ENCODE measurements around the gene NDUFS7.

The NDUFS7 gene

DNA sequence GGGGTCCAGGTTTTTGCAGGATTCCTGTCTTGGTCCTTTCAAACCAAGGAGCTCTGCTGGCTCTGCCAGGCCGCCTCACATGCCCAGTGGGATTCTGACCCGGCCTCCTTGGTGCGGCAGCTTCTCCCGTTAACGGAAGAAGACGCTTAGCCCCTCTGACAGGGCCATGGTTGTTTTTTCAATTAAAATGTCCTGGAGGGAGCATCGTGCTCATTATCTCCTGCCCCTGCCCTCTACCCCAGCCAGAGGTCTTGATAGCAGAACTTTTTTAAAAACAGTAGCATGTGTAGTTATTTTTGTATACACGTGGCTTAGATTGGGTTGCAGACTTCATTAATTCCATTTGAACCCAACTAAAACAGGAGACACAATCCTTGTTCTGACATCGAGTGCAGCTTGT lies 43.0 kb downstream of the NDUFS7 start:
- no peak overlapping the region for H3K4me3 ChIP-seq (ENCODE audit: low read depth, low read length)
- no peak for DNase-seq (ENCODE audit: low read depth)
- TF ChIP-seq, protein P1, sequence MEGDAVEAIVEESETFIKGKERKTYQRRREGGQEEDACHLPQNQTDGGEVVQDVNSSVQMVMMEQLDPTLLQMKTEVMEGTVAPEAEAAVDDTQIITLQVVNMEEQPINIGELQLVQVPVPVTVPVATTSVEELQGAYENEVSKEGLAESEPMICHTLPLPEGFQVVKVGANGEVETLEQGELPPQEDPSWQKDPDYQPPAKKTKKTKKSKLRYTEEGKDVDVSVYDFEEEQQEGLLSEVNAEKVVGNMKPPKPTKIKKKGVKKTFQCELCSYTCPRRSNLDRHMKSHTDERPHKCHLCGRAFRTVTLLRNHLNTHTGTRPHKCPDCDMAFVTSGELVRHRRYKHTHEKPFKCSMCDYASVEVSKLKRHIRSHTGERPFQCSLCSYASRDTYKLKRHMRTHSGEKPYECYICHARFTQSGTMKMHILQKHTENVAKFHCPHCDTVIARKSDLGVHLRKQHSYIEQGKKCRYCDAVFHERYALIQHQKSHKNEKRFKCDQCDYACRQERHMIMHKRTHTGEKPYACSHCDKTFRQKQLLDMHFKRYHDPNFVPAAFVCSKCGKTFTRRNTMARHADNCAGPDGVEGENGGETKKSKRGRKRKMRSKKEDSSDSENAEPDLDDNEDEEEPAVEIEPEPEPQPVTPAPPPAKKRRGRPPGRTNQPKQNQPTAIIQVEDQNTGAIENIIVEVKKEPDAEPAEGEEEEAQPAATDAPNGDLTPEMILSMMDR (IDR thresholded peaks at IDR 0.05; ENCODE audit: low read depth, low read length, missing control alignments) = no peak

DNA sequence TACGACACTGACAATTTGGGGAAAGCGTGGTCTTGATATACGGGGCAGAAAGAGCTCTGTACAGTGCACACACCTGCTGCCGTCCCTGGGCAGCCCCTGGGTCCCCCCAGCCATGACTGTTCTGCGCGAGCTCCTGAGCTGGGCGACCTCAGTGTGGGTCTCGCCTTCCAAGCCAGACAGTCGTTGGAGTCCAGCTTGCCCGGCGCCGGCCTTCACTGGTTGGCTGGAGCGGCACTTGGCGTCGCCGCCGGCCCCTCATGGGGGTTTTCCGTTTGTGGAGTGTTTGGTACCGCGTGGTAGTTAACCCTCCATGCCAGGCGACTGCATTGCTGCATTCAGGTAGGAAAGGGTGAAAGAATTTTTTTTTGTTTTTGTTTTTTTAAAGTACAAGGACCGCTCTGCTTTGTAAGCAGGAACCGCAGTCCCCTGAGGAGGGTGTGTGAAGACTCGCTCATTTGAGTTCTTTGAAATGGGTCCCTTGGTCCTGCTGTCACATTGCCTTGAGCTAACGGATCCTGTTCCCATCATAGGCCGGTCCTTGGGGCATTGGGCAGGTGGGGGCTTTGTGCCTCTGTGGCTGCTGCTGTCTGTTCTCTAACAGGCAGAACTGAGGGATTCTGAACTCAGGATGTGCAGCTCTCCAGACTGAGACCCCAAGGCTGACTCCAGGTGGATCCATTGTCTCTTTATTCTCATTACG lies 43.7 kb downstream of the NDUFS7 start:
- no peak overlapping the region for H3K4me3 ChIP-seq (ENCODE audit: low read depth, low read length)
- TF ChIP-seq, protein P1 (IDR thresholded peaks at IDR 0.05; ENCODE audit: low read depth, low read length, missing control alignments) = no peak
- no peak for DNase-seq (ENCODE audit: low read depth)

DNA sequence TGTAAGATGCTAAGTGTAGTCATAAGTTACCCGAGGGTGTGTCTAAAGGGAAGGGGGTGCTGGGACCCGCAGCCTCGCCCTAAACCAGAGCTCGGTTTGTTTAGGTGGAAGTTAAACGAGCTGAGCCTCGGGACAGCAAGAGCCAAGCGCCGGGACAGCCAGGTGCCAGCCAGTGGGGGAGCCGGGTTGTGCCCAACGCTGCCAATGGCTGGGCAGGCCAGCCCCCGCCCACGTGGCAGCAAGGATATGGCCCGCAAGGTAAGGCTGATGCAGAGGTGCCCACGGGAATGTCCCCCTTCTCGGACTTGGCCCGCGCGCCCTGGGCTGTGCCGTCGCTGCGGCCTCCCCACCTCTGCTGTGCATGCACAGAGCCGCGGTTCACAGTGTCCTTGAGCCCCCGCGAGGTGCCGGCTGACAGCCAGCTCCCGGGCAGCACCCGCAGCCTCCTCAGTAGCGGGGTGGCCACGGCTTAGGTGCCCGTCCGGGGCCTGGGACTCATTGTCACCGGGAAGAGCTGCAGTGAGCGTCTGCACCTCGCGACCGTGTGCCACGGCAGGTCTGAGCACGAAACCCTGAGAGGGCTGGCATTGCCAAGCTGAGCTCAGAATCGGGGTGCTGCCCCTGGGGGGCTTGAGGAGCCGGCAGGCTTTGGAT lies 45.2 kb downstream of the NDUFS7 start:
- no peak for DNase-seq (ENCODE audit: low read depth)
- TF ChIP-seq, protein P1 (IDR thresholded peaks at IDR 0.05; ENCODE audit: low read depth, low read length, missing control alignments) = no peak
- H3K4me3 ChIP-seq (ENCODE audit: low read depth, low read length) = no peak overlapping the region

DNA sequence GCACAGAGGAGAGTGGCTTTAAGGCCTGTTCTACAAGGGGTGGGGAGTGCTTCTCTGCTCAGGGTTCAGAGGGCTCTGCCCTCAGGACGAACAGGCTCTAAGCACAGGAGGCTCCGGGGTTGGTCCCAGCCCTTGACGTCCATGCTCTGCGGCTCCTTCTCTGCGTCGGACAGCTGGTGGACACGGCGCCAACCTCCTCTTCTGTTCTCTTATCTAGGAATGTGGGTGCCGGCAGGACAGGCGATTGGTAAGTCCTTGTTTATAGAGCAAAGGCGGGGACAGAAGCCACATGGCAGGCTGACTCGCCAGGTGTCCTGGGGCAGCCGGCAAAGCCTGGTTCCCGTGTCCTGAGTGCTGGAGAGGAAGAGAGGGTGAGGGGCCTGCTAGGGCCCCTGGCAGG lies 46.0 kb downstream of the NDUFS7 start:
- TF ChIP-seq, protein P1 (IDR thresholded peaks at IDR 0.05; ENCODE audit: low read depth, low read length, missing control alignments) = no peak
- no peak for DNase-seq (ENCODE audit: low read depth)
- H3K4me3 ChIP-seq (ENCODE audit: low read depth, low read length) = no peak overlapping the region

DNA sequence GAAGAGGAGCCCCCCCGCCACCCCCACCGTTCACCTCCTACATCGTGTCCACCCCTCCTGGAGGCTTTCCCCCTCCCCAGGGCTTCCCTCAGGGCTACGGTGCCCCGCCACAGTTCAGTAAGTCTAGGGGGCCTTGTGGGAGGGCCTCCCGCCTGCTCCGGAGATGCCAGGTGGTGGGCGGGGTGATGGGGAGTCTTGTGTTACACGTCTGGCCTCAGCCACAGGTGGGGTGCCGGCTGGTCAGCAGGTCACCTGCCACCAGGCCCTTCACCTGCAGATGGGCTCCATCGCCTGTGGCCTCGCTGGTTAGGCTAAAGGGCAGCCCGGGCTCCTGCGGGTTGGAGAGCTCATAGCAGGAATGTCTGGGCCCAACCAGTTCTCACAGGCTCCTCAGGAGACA lies 46.5 kb downstream of the NDUFS7 start:
- no peak for DNase-seq (ENCODE audit: low read depth)
- H3K4me3 ChIP-seq (ENCODE audit: low read depth, low read length) = no peak overlapping the region
- TF ChIP-seq, protein P1 (IDR thresholded peaks at IDR 0.05; ENCODE audit: low read depth, low read length, missing control alignments) = no peak

DNA sequence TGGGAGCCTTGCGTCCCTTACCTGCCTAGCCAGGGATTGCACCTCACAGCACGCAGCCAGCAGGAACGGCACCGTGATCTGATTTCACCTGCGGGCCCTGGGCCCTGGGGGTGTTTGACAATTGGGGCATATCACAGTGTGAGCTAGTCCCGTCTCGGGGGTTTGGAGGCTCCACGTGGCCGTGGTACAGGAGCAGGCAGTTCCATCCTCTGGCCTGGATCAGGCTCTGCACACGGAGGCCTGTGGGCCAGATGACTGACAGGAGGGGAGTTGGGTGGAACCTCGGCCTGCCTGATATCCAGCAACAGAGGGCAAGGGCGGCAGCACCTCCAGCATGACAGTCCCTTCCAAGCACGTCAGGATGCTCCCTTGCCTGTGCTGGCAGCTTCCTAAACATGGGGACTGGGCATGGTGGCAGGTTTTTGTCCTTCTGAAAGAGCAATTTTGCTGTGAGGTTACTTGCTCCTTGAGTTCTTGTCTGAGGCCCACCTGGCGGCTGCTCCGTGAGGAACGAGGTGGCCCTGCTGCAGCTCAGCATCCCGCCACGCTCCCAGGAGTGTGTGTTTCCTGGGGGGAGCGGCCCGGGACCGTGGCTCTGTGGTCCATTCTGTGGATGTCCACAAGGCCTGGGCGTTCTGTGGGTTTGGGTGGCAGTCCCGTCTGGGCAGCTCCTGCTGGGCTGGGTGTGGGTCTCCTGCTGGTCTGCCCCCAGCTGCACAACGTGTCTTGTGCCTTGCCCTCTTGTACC lies 48.2 kb downstream of the NDUFS7 start:
- no peak for DNase-seq (ENCODE audit: low read depth)
- no peak overlapping the region for H3K4me3 ChIP-seq (ENCODE audit: low read depth, low read length)
- TF ChIP-seq, protein P1 (IDR thresholded peaks at IDR 0.05; ENCODE audit: low read depth, low read length, missing control alignments) = no peak

Measured in GM12864 (cell line).